Upper lobe of left lung (tissue), 4 donors: ENCODE results near the gene VOPP1.

Experiments used
- CTCF ChIP-seq, 6 experiments: fragments of 450-650 bp in 4 of 6; fragments of 200-600 bp in 2 of 6; sonication (generic) in 2 of 6; IDR thresholded peaks; one replicate each; pipeline ENCODE4 v1.5.1; 2016 to 2019; ENCODE audit warnings: antibody characterized with exemption in 6 of 6
- POLR2AphosphoS5 ChIP-seq, 2 donors: sonication (generic); formaldehyde crosslinking; IDR thresholded peaks; one replicate each; pipeline ENCODE4 v1.5.1; 2017; ENCODE audit warnings: antibody characterized with exemption in 2 of 2

GRCh38 chr7:55469721-55470120 is 102.6 kb downstream of the VOPP1 start:
- no peak for TF ChIP-seq CTCF (IDR thresholded peaks at IDR 0.05)
- TF ChIP-seq POLR2AphosphoS5 (IDR thresholded peaks at IDR 0.05) = no peak
